Stomach (tissue), 4 donors: ENCODE data around the gene HNRNPR.

Source experiments
- EP300 ChIP-seq: sonication (generic); formaldehyde crosslinking; IDR thresholded peaks from one replicate; pipeline ENCODE4 v1.6.1; 2017; ENCODE audit warnings: antibody characterized with exemption
- POLR2A ChIP-seq, 4 donors: fragments of 450-650 bp; IDR thresholded peaks; one replicate each; pipeline ENCODE4 v1.6.1; 2016; ENCODE audit warnings: antibody characterized with exemption in 4 of 4, control low read depth in 2 of 4, mild to moderate bottlenecking in 1 of 4, moderate library complexity in 1 of 4
- TF ChIP-seq, protein P1 (sequence below), 7 experiments: fragments of 450-650 bp in 4 of 7; fragments of 200-600 bp in 3 of 7; sonication (generic) in 3 of 7; IDR thresholded peaks; one replicate each; pipeline ENCODE4 v1.5.1; 2016 to 2019; ENCODE audit warnings: antibody characterized with exemption in 7 of 7, control low read depth in 2 of 7, mild to moderate bottlenecking in 1 of 7

- no peak for TF ChIP-seq POLR2A (IDR thresholded peaks at IDR 0.05)
- TF ChIP-seq, protein P1, sequence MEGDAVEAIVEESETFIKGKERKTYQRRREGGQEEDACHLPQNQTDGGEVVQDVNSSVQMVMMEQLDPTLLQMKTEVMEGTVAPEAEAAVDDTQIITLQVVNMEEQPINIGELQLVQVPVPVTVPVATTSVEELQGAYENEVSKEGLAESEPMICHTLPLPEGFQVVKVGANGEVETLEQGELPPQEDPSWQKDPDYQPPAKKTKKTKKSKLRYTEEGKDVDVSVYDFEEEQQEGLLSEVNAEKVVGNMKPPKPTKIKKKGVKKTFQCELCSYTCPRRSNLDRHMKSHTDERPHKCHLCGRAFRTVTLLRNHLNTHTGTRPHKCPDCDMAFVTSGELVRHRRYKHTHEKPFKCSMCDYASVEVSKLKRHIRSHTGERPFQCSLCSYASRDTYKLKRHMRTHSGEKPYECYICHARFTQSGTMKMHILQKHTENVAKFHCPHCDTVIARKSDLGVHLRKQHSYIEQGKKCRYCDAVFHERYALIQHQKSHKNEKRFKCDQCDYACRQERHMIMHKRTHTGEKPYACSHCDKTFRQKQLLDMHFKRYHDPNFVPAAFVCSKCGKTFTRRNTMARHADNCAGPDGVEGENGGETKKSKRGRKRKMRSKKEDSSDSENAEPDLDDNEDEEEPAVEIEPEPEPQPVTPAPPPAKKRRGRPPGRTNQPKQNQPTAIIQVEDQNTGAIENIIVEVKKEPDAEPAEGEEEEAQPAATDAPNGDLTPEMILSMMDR (IDR thresholded peaks at IDR 0.05): no peak
- TF ChIP-seq EP300: no peak
Observed at GRCh38 chr1:23387494-23387893, 43.4 kb upstream of the HNRNPR start.
